Heart left ventricle (tissue), 16 donors: ENCODE measurements around the gene TTC8. TPM values are rescaled to one million over a fixed set of nuclear protein-coding genes. Genes with fewer than 3 reads are reported as not detected.

Source experiments
- ATAC-seq, 4 donors: fragments of 200-7000 bp; cut with Tn5 transposase; one replicate each; pipeline ENCODE4 v1.9.1; 2020 to 2022; ENCODE audit warnings: moderate library complexity in 4 of 4, mild to moderate bottlenecking in 3 of 4, moderate number of reproducible peaks in 1 of 4
- DNase-seq, 5 donors: peaks; one replicate each; pipeline ENCODE4 v3.0.0-alpha.2; 2020
- H3K27ac ChIP-seq, 12 donors: fragments of 200-600 bp; sonication (generic) in 4 of 12; one replicate each; pipeline versions ENCODE4 v1.5.0 to v1.8.0; 2016 to 2022; ENCODE audit warnings: mild to moderate bottlenecking in 2 of 12
- H3K27me3 ChIP-seq, 9 donors: fragments of 200-600 bp; sonication (generic) in 2 of 9; one replicate each; pipeline versions ENCODE4 v1.5.1 to v1.8.0; 2016 to 2022; ENCODE audit warnings: mild to moderate bottlenecking in 3 of 9
- H3K36me3 ChIP-seq, 9 donors: fragments of 200-600 bp; sonication (generic) in 2 of 9; one replicate each; pipeline versions ENCODE4 v1.5.0 to v1.8.0; 2018 to 2022; ENCODE audit warnings: mild to moderate bottlenecking in 2 of 9
- H3K4me1 ChIP-seq, 12 donors: fragments of 200-600 bp; sonication (generic) in 4 of 12; one replicate each; pipeline versions ENCODE4 v1.5.0 to v1.8.0; 2016 to 2022; ENCODE audit warnings: mild to moderate bottlenecking in 3 of 12
- H3K4me3 ChIP-seq, 12 donors: fragments of 200-600 bp; sonication (generic) in 4 of 12; one replicate each; pipeline versions ENCODE4 v1.5.0 to v1.8.0; 2017 to 2022; ENCODE audit warnings: mild to moderate bottlenecking in 9 of 12, moderate library complexity in 4 of 12
- H3K9me3 ChIP-seq, 12 donors: fragments of 200-600 bp; sonication (generic) in 4 of 12; one replicate each; pipeline versions ENCODE4 v1.5.0 to v1.8.0; 2016 to 2022; ENCODE audit warnings: mild to moderate bottlenecking in 1 of 12
- POLR2A ChIP-seq, 2 donors: fragments of 450-650 bp; IDR thresholded peaks; one replicate each; pipeline ENCODE4 v1.6.1; 2017; ENCODE audit warnings: antibody characterized with exemption in 2 of 2, mild to moderate bottlenecking in 2 of 2, moderate library complexity in 2 of 2
- WGBS, 4 donors: extraction: QIAGEN DNeasy Blood & Tissue Kit in 2 of 4; methylation state at CpG; one replicate each; pipeline versions ENCODE4 v1.1.5 to v1.1.7; 2013 to 2018; 5-methylcytosine and 5-hydroxymethylcytosine counted together
- intact Hi-C, 10 donors: fragments of 100-400 bp; cut with DNase I; formaldehyde crosslinking; loops; one replicate each; pipeline versions ENCODE4 v1.11.1 to v1.14.2; 2022
- polyA plus RNA-seq, 2 donors: library from polyadenylated mRNA; stranded (reverse); fragments of 200-250 nt; gene quantifications; one replicate each; pipeline ENCODE4 v1.2.3, GENCODE V29; 2013
- total RNA-seq, 9 donors: library from RNA; depleted of rRNA in 2 of 9; stranded (reverse); fragments of >200 nt in 2 of 9; fragmentation: NEBNext Ultra II Directional in 3 of 9; extraction: Animal tissue kit (Norgen Biotek cat#: 25700) in 3 of 9; gene quantifications; one replicate each; pipeline versions ENCODE4 v1.1.0 to v1.2.4, GENCODE V29; 2016 to 2023
- TF ChIP-seq, protein P1 (sequence below), 12 donors: fragments of 200-600 bp; sonication (generic) in 4 of 12; IDR thresholded peaks; one replicate each; pipeline versions ENCODE4 v1.5.0 to v1.8.0; 2018 to 2022; ENCODE audit warnings: antibody characterized with exemption in 12 of 12, mild to moderate bottlenecking in 5 of 12
- donor health status: ischemic (EF 13 %, LVEDD 7.1; RV severe dilation, severe dysfunction).
- donor health status: healthy with polysubstance abuse.
- donor health status: DM: no; HTN: yes; CAD: no.
- donor health status: DM: no; HTN: no; CAD: no.
- donor health status: ischemic (EF 25% LVEDD 6.9; RV normal size, moderate dysfunction).
- donor health status: ischemic (EF 25% LVEDD 5.7; RV mildly dilated, moderate dysfunction).
- donor health status: healthy.
- donor health status: DM: yes; HTN: yes; CAD: no.
- donor health status: ischemic (EF 35%, LVEDD 5.7; RV mildly dilated, moderate dysfunction).
- donor health status: nonischemic (EF 11% LVEDD 7.7; RV severe dilation, severe dysfunction).
- donor health status: DM: yes; HTN: yes; CAD: no.
- donor health status: PGD.
- donor health status: ischemic (EF 29% LVEDD 5.4; RV normal size, mild dysfunction).
- donor health status: nonischemic (EF 23%, LVEDD 6.1; RV moderate dilation, normal function).

The TTC8 gene
- total and polyA plus RNA-seq, 11 donors, result 4.5 to 18.3 (median 11.9) TPM

DNA sequence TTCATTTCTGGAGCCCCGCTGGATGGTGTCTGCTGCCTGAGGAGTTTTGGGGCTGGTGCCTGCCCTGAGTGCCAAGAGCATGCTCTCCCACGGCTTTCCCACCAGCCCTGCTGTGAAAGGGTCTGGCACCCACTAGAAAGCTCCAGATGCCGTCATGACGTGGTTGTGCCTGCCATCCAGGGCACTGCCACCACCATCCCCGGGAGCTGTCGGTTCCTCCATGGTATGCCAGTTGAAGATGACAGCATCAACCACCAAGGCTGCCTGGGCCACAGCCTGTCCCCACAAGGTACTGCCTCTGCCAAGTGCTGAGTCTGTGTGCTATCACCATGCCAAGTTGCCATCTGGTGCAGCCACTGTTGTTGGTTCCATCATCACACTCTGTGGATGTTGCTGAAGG is 85.9 kb downstream of the TTC8 start:
- TF ChIP-seq, protein P1, sequence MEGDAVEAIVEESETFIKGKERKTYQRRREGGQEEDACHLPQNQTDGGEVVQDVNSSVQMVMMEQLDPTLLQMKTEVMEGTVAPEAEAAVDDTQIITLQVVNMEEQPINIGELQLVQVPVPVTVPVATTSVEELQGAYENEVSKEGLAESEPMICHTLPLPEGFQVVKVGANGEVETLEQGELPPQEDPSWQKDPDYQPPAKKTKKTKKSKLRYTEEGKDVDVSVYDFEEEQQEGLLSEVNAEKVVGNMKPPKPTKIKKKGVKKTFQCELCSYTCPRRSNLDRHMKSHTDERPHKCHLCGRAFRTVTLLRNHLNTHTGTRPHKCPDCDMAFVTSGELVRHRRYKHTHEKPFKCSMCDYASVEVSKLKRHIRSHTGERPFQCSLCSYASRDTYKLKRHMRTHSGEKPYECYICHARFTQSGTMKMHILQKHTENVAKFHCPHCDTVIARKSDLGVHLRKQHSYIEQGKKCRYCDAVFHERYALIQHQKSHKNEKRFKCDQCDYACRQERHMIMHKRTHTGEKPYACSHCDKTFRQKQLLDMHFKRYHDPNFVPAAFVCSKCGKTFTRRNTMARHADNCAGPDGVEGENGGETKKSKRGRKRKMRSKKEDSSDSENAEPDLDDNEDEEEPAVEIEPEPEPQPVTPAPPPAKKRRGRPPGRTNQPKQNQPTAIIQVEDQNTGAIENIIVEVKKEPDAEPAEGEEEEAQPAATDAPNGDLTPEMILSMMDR (IDR thresholded peaks at IDR 0.05), result no peak
- TF ChIP-seq POLR2A (IDR thresholded peaks at IDR 0.05), result no peak
- Histone ChIP-seq H3K9me3 (peaks cover 0 to 17% (median 0%) of the 10 kb centered on the region in 12 donors), H3K27me3 (peaks cover 0 to 6% (median 0%) of the 10 kb centered on the region in 9 donors), H3K4me3 (no peak overlapping the region), H3K36me3 (no peaks in the 10 kb centered on the region), H3K4me1 (no peaks in the 10 kb centered on the region), H3K27ac (no peak overlapping the region)
- DNase-seq (no peak), ATAC-seq (no peak)
- WGBS, 4 donors, result 87 to 94% (median 89%) methylated on average over 4 to 6 of the region's 6 CpGs
- intact Hi-C loops, result no loop called here

- no peak for ATAC-seq
- DNase-seq, result no peak
- H3K27me3 ChIP-seq, result peaks cover 0 to 6% (median 0%) of the 10 kb centered on the region in 9 donors
- H3K27ac ChIP-seq, result no peak overlapping the region
- peaks cover 0 to 17% (median 0%) of the 10 kb centered on the region in 12 donors for H3K9me3 ChIP-seq
- no peak overlapping the region for H3K4me3 ChIP-seq
- intact Hi-C loops, result no loop called here
- 87 to 89% (median 87%) methylated on average over 4 of the region's 4 CpGs for WGBS, 4 donors
- no peaks in the 10 kb centered on the region for H3K4me1 ChIP-seq
- no peak for TF ChIP-seq POLR2A (IDR thresholded peaks at IDR 0.05)
- TF ChIP-seq, protein P1 (IDR thresholded peaks at IDR 0.05), result no peak
- H3K36me3 ChIP-seq, result no peaks in the 10 kb centered on the region
Measured at GRCh38 chr14:88911809-88912208, 87.4 kb downstream of the TTC8 start.

DNA sequence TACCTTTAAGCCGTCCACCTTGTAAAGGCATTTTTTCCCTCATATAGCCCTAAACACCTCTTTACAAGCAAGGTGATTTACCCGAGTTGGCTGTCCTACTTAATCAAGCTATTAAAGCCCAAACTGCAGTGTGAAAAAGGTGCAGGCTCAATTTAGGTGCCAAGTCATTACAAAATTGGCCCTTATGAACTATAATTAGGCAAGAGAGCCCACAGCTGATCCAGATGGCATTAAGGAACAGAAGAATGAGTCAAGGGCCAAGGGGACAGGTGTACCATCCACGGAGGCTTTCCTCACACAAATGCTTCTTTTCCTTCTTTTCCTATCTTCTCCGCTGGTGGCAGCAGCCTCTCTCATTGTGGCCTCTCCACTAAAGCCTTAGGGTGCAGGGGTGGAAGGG is 90.5 kb downstream of the TTC8 start:
- no peak overlapping the region for H3K4me3 ChIP-seq
- intact Hi-C loops, result no loop called here
- H3K27ac ChIP-seq, result no peak overlapping the region
- WGBS, 4 donors, result 69 to 78% (median 74%) methylated on average over 4 of the region's 4 CpGs
- DNase-seq (no peak), ATAC-seq (no peak)
- H3K36me3 ChIP-seq, result no peaks in the 10 kb centered on the region
- TF ChIP-seq, protein P1 (IDR thresholded peaks at IDR 0.05), result no peak
- TF ChIP-seq POLR2A (IDR thresholded peaks at IDR 0.05), result no peak
- peaks cover 0 to 6% (median 0%) of the 10 kb centered on the region in 9 donors for H3K27me3 ChIP-seq
- H3K4me1 ChIP-seq, result no peaks in the 10 kb centered on the region
- peaks cover 0 to 10% (median 0%) of the 10 kb centered on the region in 12 donors for H3K9me3 ChIP-seq

DNA sequence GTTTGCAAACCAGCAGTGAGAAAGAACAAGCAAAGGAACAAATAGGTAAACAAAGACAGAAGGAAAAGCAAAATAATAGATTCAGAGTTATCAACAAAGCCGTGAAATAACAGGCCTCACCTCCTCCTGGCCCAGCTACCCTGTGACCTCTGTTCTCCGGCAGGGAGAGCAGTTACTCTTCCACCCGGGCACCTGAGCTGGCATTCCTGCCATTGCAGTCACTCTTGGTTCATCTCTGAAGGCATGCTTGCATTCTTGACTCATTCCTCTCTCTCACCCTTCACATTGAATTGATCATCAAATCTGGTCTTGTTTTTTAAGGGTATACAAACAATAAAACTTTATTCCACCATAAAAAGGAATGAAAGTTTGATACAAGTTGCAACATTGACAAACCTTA is 95.1 kb downstream of the TTC8 start:
- no peak for TF ChIP-seq POLR2A (IDR thresholded peaks at IDR 0.05)
- TF ChIP-seq, protein P1 (IDR thresholded peaks at IDR 0.05), result no peak
- WGBS, 4 donors, result 70 to 73% (median 72%) methylated on average over 3 of the region's 3 CpGs
- Histone ChIP-seq H3K4me1 (no peaks in the 10 kb centered on the region), H3K27me3 (no peaks in the 10 kb centered on the region), H3K4me3 (no peak overlapping the region), H3K9me3 (peaks cover 0 to 16% (median 4%) of the 10 kb centered on the region in 12 donors), H3K27ac (no peak overlapping the region), H3K36me3 (no peaks in the 10 kb centered on the region)
- DNase-seq (no peak), ATAC-seq (no peak)
- intact Hi-C loops, result no loop called here

Other genes with a start within 250 kb of the TTC8 start
- gene EML5, start 31.7 kb upstream of the TTC8 start, total RNA-seq, result under 1 TPM; 0.14 to 0.71 (median 0.21) TPM
- under 1 TPM; 0.08 to 0.22 TPM for gene EML5, start 31.7 kb upstream of the TTC8 start, polyA plus RNA-seq